Colonic mucosa (tissue), 4 donors: ENCODE results near the gene NR3C2. TPM values are rescaled to one million over a fixed set of nuclear protein-coding genes. Genes with fewer than 3 reads are reported as not detected.

Source experiments
- DNase-seq: peaks from one replicate; pipeline ENCODE4 v3.0.0-alpha.2; 2020
- H3K27ac ChIP-seq: fragments of 200-600 bp; one replicate; pipeline ENCODE4 v1.8.0; 2021
- H3K27me3 ChIP-seq: fragments of 200-600 bp; one replicate; pipeline ENCODE4 v1.8.0; 2021
- H3K36me3 ChIP-seq: fragments of 200-600 bp; one replicate; pipeline ENCODE4 v1.8.0; 2021
- H3K4me1 ChIP-seq: fragments of 200-600 bp; one replicate; pipeline ENCODE4 v1.8.0; 2021; ENCODE audit warnings: mild to moderate bottlenecking
- H3K4me3 ChIP-seq: fragments of 200-600 bp; one replicate; pipeline ENCODE4 v1.8.0; 2021
- H3K9ac ChIP-seq, 2 donors: one replicate each; pipeline ENCODE4 v1.7.0; 2013; ENCODE audit warnings: control low read depth in 2 of 2, low read depth in 2 of 2, low read length in 2 of 2
- H3K9me3 ChIP-seq: fragments of 200-600 bp; one replicate; pipeline ENCODE4 v1.8.0; 2021
- intact Hi-C: fragments of 100-400 bp; cut with DNase I; formaldehyde crosslinking; loops from one replicate; pipeline ENCODE4 v1.14.1; 2022
- total RNA-seq, 2 donors: library from RNA; stranded (reverse); fragmentation: NEBNext Ultra II Directional in 1 of 2; extraction: Animal tissue kit (Norgen Biotek cat#: 25700) in 1 of 2; gene quantifications; one replicate each; pipeline ENCODE4 v1.2.1, GENCODE V29; 2021
- TF ChIP-seq, protein P1 (sequence below): fragments of 200-600 bp; IDR thresholded peaks from one replicate; pipeline ENCODE4 v1.8.0; 2022; ENCODE audit warnings: antibody characterized with exemption, mild to moderate bottlenecking
- donor health status: healthy.
- donor health status: DM: no; HTN: no; CAD: no.
- donor health status: DM: no; HTN: no; CAD: no.

Gene NR3C2
- total RNA-seq, 2 donors from 2014 or later = 74.8 to 96.0 TPM

- Histone ChIP-seq H3K27me3 (no peaks in the 10 kb centered on the region), H3K27ac (no peak overlapping the region), H3K9ac (no peak overlapping the region), H3K4me3 (no peak overlapping the region), H3K9me3 (no peaks in the 10 kb centered on the region), H3K4me1 (no peaks in the 10 kb centered on the region), H3K36me3 (no peaks in the 10 kb centered on the region)
- DNase-seq = no peak
- TF ChIP-seq, protein P1, sequence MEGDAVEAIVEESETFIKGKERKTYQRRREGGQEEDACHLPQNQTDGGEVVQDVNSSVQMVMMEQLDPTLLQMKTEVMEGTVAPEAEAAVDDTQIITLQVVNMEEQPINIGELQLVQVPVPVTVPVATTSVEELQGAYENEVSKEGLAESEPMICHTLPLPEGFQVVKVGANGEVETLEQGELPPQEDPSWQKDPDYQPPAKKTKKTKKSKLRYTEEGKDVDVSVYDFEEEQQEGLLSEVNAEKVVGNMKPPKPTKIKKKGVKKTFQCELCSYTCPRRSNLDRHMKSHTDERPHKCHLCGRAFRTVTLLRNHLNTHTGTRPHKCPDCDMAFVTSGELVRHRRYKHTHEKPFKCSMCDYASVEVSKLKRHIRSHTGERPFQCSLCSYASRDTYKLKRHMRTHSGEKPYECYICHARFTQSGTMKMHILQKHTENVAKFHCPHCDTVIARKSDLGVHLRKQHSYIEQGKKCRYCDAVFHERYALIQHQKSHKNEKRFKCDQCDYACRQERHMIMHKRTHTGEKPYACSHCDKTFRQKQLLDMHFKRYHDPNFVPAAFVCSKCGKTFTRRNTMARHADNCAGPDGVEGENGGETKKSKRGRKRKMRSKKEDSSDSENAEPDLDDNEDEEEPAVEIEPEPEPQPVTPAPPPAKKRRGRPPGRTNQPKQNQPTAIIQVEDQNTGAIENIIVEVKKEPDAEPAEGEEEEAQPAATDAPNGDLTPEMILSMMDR = no peak
- intact Hi-C loops = no loop called here
Measured at GRCh38 chr4:148302416-148302815, 139.8 kb downstream of the NR3C2 start.

- Histone ChIP-seq H3K9me3 (no peaks in the 10 kb centered on the region), H3K4me1 (no peaks in the 10 kb centered on the region), H3K27ac (no peak overlapping the region), H3K4me3 (no peak overlapping the region), H3K9ac (no peak overlapping the region), H3K27me3 (no peaks in the 10 kb centered on the region), H3K36me3 (no peaks in the 10 kb centered on the region)
- DNase-seq = no peak
- TF ChIP-seq, protein P1 = no peak
- intact Hi-C loops = no loop called here
Measured at GRCh38 chr4:148300877-148301276, 141.3 kb downstream of the NR3C2 start.

GRCh38 chr4:148299337-148299736 lies 142.9 kb downstream of the NR3C2 start:
- Histone ChIP-seq H3K36me3 (no peaks in the 10 kb centered on the region), H3K4me1 (no peaks in the 10 kb centered on the region), H3K27ac (no peak overlapping the region), H3K4me3 (no peak overlapping the region), H3K9me3 (no peaks in the 10 kb centered on the region), H3K9ac (no peak overlapping the region), H3K27me3 (no peaks in the 10 kb centered on the region)
- no peak for DNase-seq
- TF ChIP-seq, protein P1 = no peak
- intact Hi-C loops = no loop called here

- intact Hi-C loops = no loop called here
- Histone ChIP-seq H3K9ac (no peak overlapping the region), H3K27ac (no peak overlapping the region), H3K9me3 (no peaks in the 10 kb centered on the region), H3K27me3 (no peaks in the 10 kb centered on the region), H3K4me3 (no peak overlapping the region), H3K36me3 (no peaks in the 10 kb centered on the region), H3K4me1 (peaks cover 4% of the 10 kb centered on the region)
- DNase-seq = no peak
- TF ChIP-seq, protein P1 = no peak
Measured at GRCh38 chr4:148296498-148296897, 145.7 kb downstream of the NR3C2 start.

GRCh38 chr4:148295642-148296041 lies 146.6 kb downstream of the NR3C2 start:
- H3K9ac ChIP-seq = no peak overlapping the region
- no peak overlapping the region for H3K27ac ChIP-seq
- no peaks in the 10 kb centered on the region for H3K9me3 ChIP-seq
- no peaks in the 10 kb centered on the region for H3K36me3 ChIP-seq
- intact Hi-C loops = no loop called here
- no peaks in the 10 kb centered on the region for H3K27me3 ChIP-seq
- no peak for DNase-seq
- H3K4me3 ChIP-seq = no peak overlapping the region
- TF ChIP-seq, protein P1 = no peak
- peaks cover 4% of the 10 kb centered on the region for H3K4me1 ChIP-seq

- Histone ChIP-seq H3K9me3 (no peaks in the 10 kb centered on the region), H3K36me3 (no peaks in the 10 kb centered on the region), H3K4me1 (peaks cover 4% of the 10 kb centered on the region), H3K9ac (no peak overlapping the region), H3K4me3 (no peak overlapping the region), H3K27me3 (no peaks in the 10 kb centered on the region), H3K27ac (no peak overlapping the region)
- intact Hi-C loops = no loop called here
- no peak for DNase-seq
- TF ChIP-seq, protein P1 = no peak
Measured at GRCh38 chr4:148293571-148293970, 148.6 kb downstream of the NR3C2 start.
